Coronary artery (tissue), 2 donors: ENCODE data around the gene OMA1.

Experiments
- DNase-seq: peaks from one replicate; pipeline ENCODE4 v3.0.0-alpha.2; 2017; ENCODE audit warnings: low spot score
- H3K27ac ChIP-seq, 2 donors: fragments of 200-600 bp; sonication (generic); one replicate each; pipeline ENCODE4 v1.5.1; 2016 to 2019
- H3K4me3 ChIP-seq: fragments of 200-600 bp; sonication (generic); 2 replicates; pipeline ENCODE4 v1.5.1; 2016; ENCODE audit warnings: mild to moderate bottlenecking, moderate library complexity
- TF ChIP-seq, protein P1 (sequence below): fragments of 200-600 bp; sonication (generic); IDR thresholded peaks from one replicate; pipeline ENCODE4 v1.5.1; 2019; ENCODE audit warnings: antibody characterized with exemption

Gene OMA1

DNA sequence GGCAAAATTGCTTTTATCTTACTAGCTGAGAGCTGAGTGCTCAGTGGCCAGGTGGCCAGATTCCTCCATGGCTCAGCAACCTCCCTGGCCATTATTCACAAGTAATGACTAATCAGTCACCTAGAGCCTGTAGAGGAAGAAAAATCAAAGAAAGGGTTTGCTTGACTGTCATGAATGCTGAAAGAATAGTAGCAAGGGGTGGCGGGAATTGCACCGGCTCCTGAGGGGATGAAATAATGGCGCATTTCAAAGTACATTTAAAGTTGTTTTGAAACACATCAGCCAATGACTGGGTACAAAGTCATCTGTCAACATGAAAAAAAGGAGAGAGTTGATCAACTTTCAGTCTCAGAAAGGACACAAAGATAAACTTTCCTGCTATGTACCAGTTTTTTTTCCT, 99.5 kb downstream of the OMA1 start:
- no peak overlapping the region for H3K4me3 ChIP-seq
- no peak overlapping the region for H3K27ac ChIP-seq
- TF ChIP-seq, protein P1, sequence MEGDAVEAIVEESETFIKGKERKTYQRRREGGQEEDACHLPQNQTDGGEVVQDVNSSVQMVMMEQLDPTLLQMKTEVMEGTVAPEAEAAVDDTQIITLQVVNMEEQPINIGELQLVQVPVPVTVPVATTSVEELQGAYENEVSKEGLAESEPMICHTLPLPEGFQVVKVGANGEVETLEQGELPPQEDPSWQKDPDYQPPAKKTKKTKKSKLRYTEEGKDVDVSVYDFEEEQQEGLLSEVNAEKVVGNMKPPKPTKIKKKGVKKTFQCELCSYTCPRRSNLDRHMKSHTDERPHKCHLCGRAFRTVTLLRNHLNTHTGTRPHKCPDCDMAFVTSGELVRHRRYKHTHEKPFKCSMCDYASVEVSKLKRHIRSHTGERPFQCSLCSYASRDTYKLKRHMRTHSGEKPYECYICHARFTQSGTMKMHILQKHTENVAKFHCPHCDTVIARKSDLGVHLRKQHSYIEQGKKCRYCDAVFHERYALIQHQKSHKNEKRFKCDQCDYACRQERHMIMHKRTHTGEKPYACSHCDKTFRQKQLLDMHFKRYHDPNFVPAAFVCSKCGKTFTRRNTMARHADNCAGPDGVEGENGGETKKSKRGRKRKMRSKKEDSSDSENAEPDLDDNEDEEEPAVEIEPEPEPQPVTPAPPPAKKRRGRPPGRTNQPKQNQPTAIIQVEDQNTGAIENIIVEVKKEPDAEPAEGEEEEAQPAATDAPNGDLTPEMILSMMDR = no peak
- DNase-seq = no peak

DNA sequence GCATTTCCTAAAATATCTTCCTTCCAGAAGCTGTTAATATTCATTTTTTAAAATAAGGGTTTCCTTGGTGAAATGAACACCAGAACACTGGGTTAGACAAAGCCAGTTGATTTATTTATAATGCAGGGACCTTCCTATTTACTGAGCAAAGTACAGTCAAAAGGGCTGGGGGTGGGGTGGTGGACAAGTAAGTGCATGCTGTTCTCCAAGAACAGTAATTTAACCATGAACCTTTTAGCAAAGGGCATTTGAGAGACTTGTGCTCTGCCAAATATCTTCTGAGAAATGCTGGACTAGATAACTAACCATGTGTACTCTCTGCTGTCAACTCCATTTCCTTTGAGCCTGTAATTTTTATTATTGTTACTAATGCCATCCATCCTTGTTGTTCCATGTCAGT, 100.2 kb downstream of the OMA1 start:
- DNase-seq = no peak
- TF ChIP-seq, protein P1 = no peak
- H3K27ac ChIP-seq = no peak overlapping the region
- no peak overlapping the region for H3K4me3 ChIP-seq

DNA sequence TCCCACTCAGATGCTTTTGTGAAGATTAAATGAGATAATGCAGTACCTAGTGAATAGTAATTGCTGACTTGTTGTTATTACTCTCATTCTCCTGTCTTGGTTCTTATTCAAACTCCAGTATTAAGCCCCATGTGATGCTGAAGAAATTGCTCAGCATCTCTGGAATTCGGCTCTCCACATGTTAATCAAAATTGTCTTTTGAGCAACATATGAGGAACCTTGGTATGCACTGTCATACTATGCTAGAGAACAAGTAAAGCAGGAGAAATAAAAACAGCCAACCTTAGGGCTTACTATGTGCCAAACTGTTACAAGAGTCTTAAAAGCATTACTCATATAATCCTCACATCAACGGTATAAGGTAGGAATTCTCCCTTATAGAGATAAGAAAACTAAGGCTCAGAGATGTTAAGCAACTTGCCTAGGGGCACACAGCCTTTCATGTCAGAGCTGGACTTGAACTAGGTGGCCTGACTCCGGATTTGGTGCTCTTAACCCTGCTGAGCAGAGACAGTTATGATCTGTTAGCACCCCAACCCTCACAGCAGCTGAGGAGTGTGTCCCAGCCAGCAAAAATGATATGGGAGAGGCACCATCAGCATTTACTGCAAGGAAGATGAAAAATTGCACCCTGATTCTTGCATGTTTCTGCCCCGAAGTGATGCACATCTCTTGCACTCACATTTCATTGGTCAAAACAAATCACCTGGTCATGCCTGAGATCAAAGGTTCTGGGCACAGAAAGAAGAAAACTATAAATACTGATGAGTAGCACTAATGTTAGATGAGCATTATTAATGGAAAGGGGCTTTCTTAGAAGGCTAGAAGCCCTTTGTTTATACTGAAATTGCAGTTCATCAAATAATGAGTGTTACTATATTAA, 102.3 kb downstream of the OMA1 start:
- no peak for DNase-seq
- TF ChIP-seq, protein P1 = no peak
- H3K27ac ChIP-seq = no peak overlapping the region
- no peak overlapping the region for H3K4me3 ChIP-seq

GRCh38 chr1:58442114-58442513, 104.4 kb downstream of the OMA1 start:
- DNase-seq = no peak
- H3K27ac ChIP-seq = no peak overlapping the region
- no peak overlapping the region for H3K4me3 ChIP-seq
- TF ChIP-seq, protein P1 = no peak

DNA sequence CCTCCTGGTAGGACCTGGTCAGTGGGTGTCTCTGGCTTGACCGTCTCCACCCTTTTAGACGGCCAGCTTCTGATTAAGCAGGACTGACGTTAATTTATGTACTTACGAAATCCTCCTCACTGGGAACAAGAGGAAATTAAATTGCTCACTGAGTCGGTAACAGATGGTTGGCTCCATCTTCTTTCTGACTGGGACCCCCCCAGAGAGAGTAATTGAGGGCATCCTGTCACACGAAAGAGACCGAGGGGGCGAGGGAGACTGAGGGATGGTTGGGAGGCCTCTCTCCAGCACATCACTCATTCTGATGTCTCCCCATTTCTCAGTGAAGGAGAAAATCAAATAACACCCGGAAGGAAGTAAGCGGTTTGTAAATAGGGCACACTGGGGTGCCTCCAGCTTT, 104.8 kb downstream of the OMA1 start:
- TF ChIP-seq, protein P1 = no peak
- no peak overlapping the region for H3K4me3 ChIP-seq
- DNase-seq = no peak
- H3K27ac ChIP-seq = no peak overlapping the region

GRCh38 chr1:58440696-58441095, 105.8 kb downstream of the OMA1 start:
- H3K27ac ChIP-seq = no peak overlapping the region
- H3K4me3 ChIP-seq = no peak overlapping the region
- no peak for DNase-seq
- TF ChIP-seq, protein P1 = no peak

GRCh38 chr1:58439946-58440345, 106.6 kb downstream of the OMA1 start:
- no peak for DNase-seq
- Histone ChIP-seq H3K27ac (no peak overlapping the region), H3K4me3 (no peak overlapping the region)
- TF ChIP-seq, protein P1 = no peak
